GM18867 (cell line): ENCODE results near the gene CTPS2.

Experiments
- ATAC-seq: cut with Tn5 transposase; IDR thresholded peaks from one replicate; pipeline ENCODE4 v1.9.1; 2021; ENCODE audit warnings: mild to moderate bottlenecking, moderate library complexity; ENCODE audit not compliant: unreplicated experiment

The CTPS2 gene

GRCh38 chrX:16573781-16574180 is 138.7 kb downstream of the CTPS2 start:
- ATAC-seq: no peak

- no peak for ATAC-seq
Measured at GRCh38 chrX:16567681-16568080, 144.8 kb downstream of the CTPS2 start.

GRCh38 chrX:16566571-16566970 is 145.9 kb downstream of the CTPS2 start:
- ATAC-seq: no peak

- ATAC-seq: no peak
Measured at GRCh38 chrX:16560173-16560572, 152.3 kb downstream of the CTPS2 start.

GRCh38 chrX:16559206-16559619 is 153.3 kb downstream of the CTPS2 start:
- ATAC-seq: no peak

- ATAC-seq: no peak
Measured at GRCh38 chrX:16558489-16558888, 154.0 kb downstream of the CTPS2 start.

- no peak for ATAC-seq
Measured at GRCh38 chrX:16552546-16552945, 159.9 kb downstream of the CTPS2 start.

GRCh38 chrX:16547644-16548043 is 164.8 kb downstream of the CTPS2 start:
- no peak for ATAC-seq

- ATAC-seq: no peak
Measured at GRCh38 chrX:16544969-16545368, 167.5 kb downstream of the CTPS2 start.
